GM23248 (cell line): ENCODE results near the gene GPR17.

Experiments
- EZH2 ChIP-seq: fragments of 200-600 bp; sonication (generic); IDR thresholded peaks from 2 replicates; pipeline ENCODE4 v1.6.1; 2018; ENCODE audit warnings: antibody characterized with exemption, mild to moderate bottlenecking; ENCODE audit not compliant: insufficient read depth, poor library complexity, severe bottlenecking
- EZH2phosphoT487 ChIP-seq: fragments of 200-600 bp; sonication (generic); IDR thresholded peaks from 2 replicates; pipeline ENCODE4 v1.6.1; 2018; ENCODE audit warnings: antibody characterized with exemption, moderate library complexity, mild to moderate bottlenecking, low read depth; ENCODE audit not compliant: insufficient read depth

DNA sequence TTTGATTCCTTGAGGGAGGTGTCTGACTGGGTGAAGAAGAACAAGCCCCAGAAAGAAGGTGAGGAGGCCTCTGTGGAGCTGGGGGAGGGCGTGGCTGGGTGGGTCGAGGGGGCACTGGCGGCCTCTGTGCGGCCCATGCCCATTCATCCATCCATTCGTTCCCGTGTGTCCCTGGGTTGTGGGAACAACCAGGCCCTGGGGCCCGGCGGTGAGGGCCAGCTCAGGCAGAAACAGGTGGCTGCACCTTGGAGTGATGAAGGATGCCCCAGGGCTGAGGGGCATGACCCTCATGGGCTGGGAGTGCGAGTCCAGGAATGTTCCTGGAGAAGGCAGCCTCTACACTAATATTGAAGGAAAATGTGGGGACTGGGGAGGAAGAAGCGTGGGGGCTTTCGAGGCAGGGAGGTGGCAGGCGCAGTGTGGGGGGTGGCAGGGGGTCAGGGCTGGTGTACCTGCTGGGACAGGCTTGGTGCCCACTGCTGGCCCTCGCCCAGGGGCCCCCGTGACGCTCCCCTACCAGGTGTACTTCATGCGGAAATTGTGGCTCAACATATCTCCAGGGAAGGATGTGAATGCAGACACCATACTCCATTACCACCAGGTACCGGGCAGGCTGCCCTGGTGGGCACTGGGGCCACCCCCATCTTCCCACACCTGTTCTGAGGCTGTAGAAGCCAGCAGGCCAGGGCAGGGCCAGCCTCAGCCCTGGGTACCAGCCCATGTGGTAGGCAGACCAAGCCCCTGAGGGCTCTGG lies 11.2 kb upstream of the GPR17 start:
- TF ChIP-seq EZH2phosphoT487: no peak
- TF ChIP-seq EZH2: no peak
